MM.1S (cell line): ENCODE data around the gene STX8.

ENCODE experiments used
- DNase-seq: peaks from one replicate; pipeline ENCODE4 v3.0.0-alpha.2; 2015
- H2AFZ ChIP-seq: fragments of 300-600 bp; sonication (generic); 2 replicates; pipeline ENCODE4 v1.6.0; 2016; ENCODE audit warnings: antibody characterized with exemption, low read length
- H3F3A ChIP-seq: fragments of 300-600 bp; sonication (generic); 2 replicates; pipeline ENCODE4 v1.6.1; 2016; ENCODE audit warnings: mild to moderate bottlenecking, antibody characterized with exemption, low read length, moderate library complexity, mixed read lengths; ENCODE audit not compliant: insufficient read depth
- H3K27ac ChIP-seq: fragments of 300-600 bp; sonication (generic); 2 replicates; pipeline ENCODE4 v1.5.1; 2016; ENCODE audit warnings: mild to moderate bottlenecking, low read length
- H3K27me3 ChIP-seq: fragments of 300-600 bp; sonication (generic); replicated peaks from 2 replicates; pipeline ENCODE4 v1.6.0; 2016; ENCODE audit warnings: low read length; ENCODE audit not compliant: insufficient read depth
- H3K36me3 ChIP-seq: fragments of 300-600 bp; sonication (generic); replicated peaks from 2 replicates; pipeline ENCODE4 v1.6.1; 2016; ENCODE audit warnings: mild to moderate bottlenecking, low read length, mixed read lengths; ENCODE audit not compliant: insufficient read depth
- H3K4me1 ChIP-seq: fragments of 300-600 bp; sonication (generic); 2 replicates; pipeline ENCODE4 v1.6.1; 2016; ENCODE audit warnings: low read length, mixed read lengths
- H3K4me2 ChIP-seq: fragments of 300-600 bp; sonication (generic); 2 replicates; pipeline ENCODE4 v1.6.0; 2016; ENCODE audit warnings: low read depth, low read length
- H3K4me3 ChIP-seq: fragments of 300-600 bp; sonication (generic); 2 replicates; pipeline ENCODE4 v1.5.1; 2016; ENCODE audit warnings: low read length, mixed read lengths
- H3K79me2 ChIP-seq: fragments of 300-600 bp; sonication (generic); 2 replicates; pipeline ENCODE4 v1.6.1; 2016; ENCODE audit warnings: mixed run types, low read length, mixed read lengths
- H3K9ac ChIP-seq: fragments of 300-600 bp; sonication (generic); 2 replicates; pipeline ENCODE4 v1.6.1; 2016; ENCODE audit warnings: low read length, mixed read lengths
- H3K9me2 ChIP-seq: fragments of 300-600 bp; sonication (generic); replicated peaks from 2 replicates; pipeline ENCODE4 v1.6.1; 2016; ENCODE audit warnings: mild to moderate bottlenecking, low read length, mixed read lengths; ENCODE audit not compliant: insufficient read depth
- H3K9me3 ChIP-seq: fragments of 300-600 bp; sonication (generic); replicated peaks from 2 replicates; pipeline ENCODE4 v1.6.1; 2016; ENCODE audit warnings: mild to moderate bottlenecking, low read length, mixed read lengths; ENCODE audit not compliant: insufficient read depth
- H4K20me1 ChIP-seq: fragments of 300-600 bp; sonication (generic); 2 replicates; pipeline ENCODE4 v1.6.1; 2016; ENCODE audit warnings: mild to moderate bottlenecking, low read length, moderate library complexity, mixed read lengths; ENCODE audit not compliant: insufficient read depth
- CTCF ChIP-seq: fragments of 300-600 bp; sonication (generic); IDR thresholded peaks from 2 replicates; pipeline ENCODE4 v1.5.1; 2016; ENCODE audit warnings: antibody characterized with exemption, low read length, mixed read lengths
- EZH2 ChIP-seq: fragments of 300-600 bp; sonication (generic); optimal IDR thresholded peaks from 2 replicates; pipeline ENCODE3; 2017; ENCODE audit warnings: low read depth, mild to moderate bottlenecking, antibody characterized with exemption, low read length, mixed read lengths
- EZH2phosphoT487 ChIP-seq: fragments of 300-600 bp; sonication (generic); IDR thresholded peaks from 2 replicates; pipeline ENCODE4 v1.6.1; 2018; ENCODE audit warnings: antibody characterized with exemption, low read length

The STX8 gene

DNA sequence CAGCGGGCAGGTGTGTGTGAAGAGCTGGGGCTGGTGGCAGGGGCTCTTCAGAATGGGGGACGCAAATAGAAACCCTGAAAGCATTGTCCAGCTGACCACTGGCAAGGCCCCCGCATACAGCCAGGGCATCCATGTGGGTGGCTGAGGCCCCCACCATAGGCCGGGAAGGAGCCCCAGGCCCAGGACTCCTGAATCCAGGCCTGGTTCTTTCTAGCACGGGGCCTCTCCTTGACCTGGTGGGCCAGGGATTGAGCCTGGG is 353.8 kb downstream of the STX8 start:
- Histone ChIP-seq H3K9me3 (no peaks in the 10 kb centered on the region), H3K4me2 (no peak overlapping the region), H3K4me1 (peaks cover 4% of the 10 kb centered on the region; the same call in 1 of the 2 replicates), H3K27me3 (peaks cover 31% of the 10 kb centered on the region), H2AFZ (no peak overlapping the region), H3K9ac (no peak overlapping the region), H3K79me2 (no peaks in the 10 kb centered on the region), H3F3A (no peaks in the 10 kb centered on the region), H4K20me1 (no peaks in the 10 kb centered on the region), H3K27ac (no peak overlapping the region), H3K9me2 (no peaks in the 10 kb centered on the region), H3K36me3 (no peaks in the 10 kb centered on the region), H3K4me3 (no peak overlapping the region)
- no peak for DNase-seq
- no peak for TF ChIP-seq EZH2
- TF ChIP-seq EZH2phosphoT487: no peak
- no peak for TF ChIP-seq CTCF

GRCh38 chr17:9221147-9221921 is 354.3 kb downstream of the STX8 start:
- no peak for DNase-seq
- TF ChIP-seq CTCF (no peak), EZH2phosphoT487 (no peak), EZH2 (no peak)
- H3K27me3 ChIP-seq: peaks cover 31% of the 10 kb centered on the region
- no peaks in the 10 kb centered on the region for H3K4me1 ChIP-seq
- H4K20me1 ChIP-seq: no peaks in the 10 kb centered on the region
- H3K4me3 ChIP-seq: no peak overlapping the region
- no peaks in the 10 kb centered on the region for H3K9me3 ChIP-seq
- H2AFZ ChIP-seq: no peak overlapping the region
- no peaks in the 10 kb centered on the region for H3K9me2 ChIP-seq
- no peaks in the 10 kb centered on the region for H3F3A ChIP-seq
- no peaks in the 10 kb centered on the region for H3K36me3 ChIP-seq
- no peaks in the 10 kb centered on the region for H3K79me2 ChIP-seq
- H3K9ac ChIP-seq: no peak overlapping the region
- H3K27ac ChIP-seq: no peak overlapping the region
- H3K4me2 ChIP-seq: no peak overlapping the region

DNA sequence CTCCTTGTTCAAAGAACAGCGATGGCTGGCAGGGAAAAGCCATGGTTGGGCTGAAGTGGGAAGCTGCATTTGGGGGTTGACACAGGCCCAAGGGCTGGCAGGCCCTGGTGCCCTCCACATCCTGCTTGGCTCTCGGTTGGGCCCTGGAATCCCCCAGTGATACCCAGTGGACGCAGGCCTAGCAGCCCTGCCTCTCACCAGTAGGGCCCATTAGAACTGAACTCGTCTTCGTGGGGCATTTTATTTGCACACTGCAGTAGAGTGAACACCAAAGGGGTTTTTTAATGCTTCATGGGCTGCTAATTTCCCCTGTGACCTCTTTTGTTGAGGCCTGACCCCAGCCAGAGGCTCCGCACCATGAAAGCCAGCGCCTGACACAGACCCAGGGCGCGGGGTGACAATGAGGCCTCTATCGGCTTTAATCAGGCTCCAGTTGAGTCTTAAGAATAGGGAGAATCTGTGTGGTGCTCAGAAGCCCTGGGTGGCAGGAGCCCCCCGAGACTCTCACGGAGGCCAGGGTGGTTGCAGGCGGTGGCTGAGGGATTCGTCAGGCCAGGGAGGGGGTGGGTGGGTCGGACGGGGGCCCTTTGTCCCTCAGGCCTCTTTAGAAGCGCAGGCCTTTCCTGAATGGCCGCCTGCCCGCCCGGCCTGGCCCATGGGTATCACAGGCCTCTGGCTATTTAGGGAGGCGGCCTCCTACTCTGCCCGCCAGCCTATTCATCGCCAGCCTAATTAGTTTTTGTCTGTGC is 355.0 kb downstream of the STX8 start:
- no peak for DNase-seq
- Histone ChIP-seq H3K27me3 (peaks cover 24% of the 10 kb centered on the region), H3K4me2 (no peak overlapping the region), H3K9ac (no peak overlapping the region), H3F3A (no peaks in the 10 kb centered on the region), H4K20me1 (no peaks in the 10 kb centered on the region), H3K4me1 (no peaks in the 10 kb centered on the region), H2AFZ (no peak overlapping the region), H3K4me3 (no peak overlapping the region), H3K9me3 (no peaks in the 10 kb centered on the region), H3K79me2 (no peaks in the 10 kb centered on the region), H3K9me2 (no peaks in the 10 kb centered on the region), H3K36me3 (no peaks in the 10 kb centered on the region), H3K27ac (no peak overlapping the region)
- TF ChIP-seq CTCF (no peak), EZH2 (no peak), EZH2phosphoT487 (no peak)
